Esophagus squamous epithelium (tissue), 4 donors: Measurements from ENCODE around the gene TSHZ2.

ENCODE experiments used
- CTCF ChIP-seq, 6 experiments: fragments of 450-650 bp in 4 of 6; fragments of 200-600 bp in 2 of 6; sonication (generic) in 2 of 6; IDR thresholded peaks; one replicate each; pipeline ENCODE4 v1.5.1; 2016 to 2019; ENCODE audit warnings: antibody characterized with exemption in 6 of 6, mild to moderate bottlenecking in 4 of 6, moderate library complexity in 4 of 6
- POLR2A ChIP-seq, 4 donors: fragments of 450-650 bp; IDR thresholded peaks; one replicate each; pipeline ENCODE4 v1.6.1; 2017; ENCODE audit warnings: antibody characterized with exemption in 4 of 4, mild to moderate bottlenecking in 4 of 4, moderate library complexity in 3 of 4

GRCh38 chr20:53252002-53252401 lies 279.8 kb downstream of the TSHZ2 start:
- TF ChIP-seq POLR2A (IDR thresholded peaks at IDR 0.05) (no peak), CTCF (IDR thresholded peaks at IDR 0.05) (no peak)
